WTC11 (cell line): ENCODE measurements around the gene CLASP1. TPM values are rescaled to one million over a fixed set of nuclear protein-coding genes. Genes with fewer than 3 reads are reported as not detected.

Experiments
- ATAC-seq: fragments of 200-7000 bp; cut with Tn5 transposase; 2 replicates; pipeline ENCODE4 v1.10.0; 2021; ENCODE audit warnings: mild to moderate bottlenecking, moderate library complexity
- CTCF ChIA-PET: fragments of 300-600 bp; sonication (Branson Sonifier 250); formaldehyde crosslinking; loops from one replicate; lab custom pipeline; 2021; ENCODE audit warnings: antibody characterized with exemption; lab: Charles Lee
- POLR2A ChIA-PET: fragments of 350-600 bp; sonication (Branson Sonifier 250); formaldehyde crosslinking; loops from one replicate; lab custom pipeline; 2021; ENCODE audit warnings: antibody characterized with exemption; lab: Charles Lee
- DNase-seq: peaks from one replicate; pipeline ENCODE4 v3.0.0; 2021; ENCODE audit warnings: low spot score
- H3K27ac Mint-ChIP-seq: 2 replicates; pipeline ENCODE4 v1.8.0; 2021; ENCODE audit warnings: mixed read lengths
- H3K27me3 Mint-ChIP-seq: 2 replicates; pipeline ENCODE4 v1.8.0; 2021; ENCODE audit warnings: low read depth, mild to moderate bottlenecking, moderate library complexity, mixed read lengths
- H3K36me3 Mint-ChIP-seq: 2 replicates; pipeline ENCODE4 v1.8.0; 2021; ENCODE audit warnings: mixed read lengths
- H3K4me1 Mint-ChIP-seq: 2 replicates; pipeline ENCODE4 v1.8.0; 2022; ENCODE audit warnings: mixed read lengths
- H3K4me3 Mint-ChIP-seq: 2 replicates; pipeline ENCODE4 v1.8.0; 2021; ENCODE audit warnings: mild to moderate bottlenecking, moderate library complexity, mixed read lengths
- H3K9me3 Mint-ChIP-seq: 2 replicates; pipeline ENCODE4 v1.8.0; 2021; ENCODE audit warnings: mixed read lengths
- EMX1 ChIP-seq: fragments of 250-450 bp; sonication (Bioruptor Pico); IDR thresholded peaks from 2 replicates; pipeline ENCODE4 v1.8.0; 2021; ENCODE audit warnings: mild to moderate bottlenecking
- ESRRA ChIP-seq: sonication (generic); formaldehyde crosslinking; IDR thresholded peaks from 2 replicates; pipeline ENCODE4 v1.8.1; 2022; ENCODE audit warnings: mild to moderate bottlenecking, missing genetic modification reagents, borderline replicate concordance
- ETV6 ChIP-seq: sonication (generic); formaldehyde crosslinking; IDR thresholded peaks from 2 replicates; pipeline ENCODE4 v1.8.1; 2022; ENCODE audit warnings: mild to moderate bottlenecking, missing genetic modification reagents
- FOXK1 ChIP-seq: sonication (generic); formaldehyde crosslinking; IDR thresholded peaks from 2 replicates; pipeline ENCODE4 v1.8.0; 2022; ENCODE audit warnings: mild to moderate bottlenecking, moderate library complexity, missing genetic modification reagents
- GRHL2 ChIP-seq: fragments of 250-450 bp; sonication (Bioruptor Pico); IDR thresholded peaks from 2 replicates; pipeline ENCODE4 v1.8.0; 2022; ENCODE audit warnings: mild to moderate bottlenecking, moderate library complexity; ENCODE audit not compliant: insufficient replicate concordance, severe bottlenecking
- GTF2I ChIP-seq: fragments of 250-450 bp; sonication (Bioruptor Pico); conservative IDR thresholded peaks from 2 replicates; pipeline ENCODE4 v1.4.0; 2021; ENCODE audit warnings: mild to moderate bottlenecking
- HMGA2 ChIP-seq: fragments of 250-450 bp; sonication (Bioruptor Pico); IDR thresholded peaks from 2 replicates; pipeline ENCODE4 v1.4.0; 2021; ENCODE audit warnings: mild to moderate bottlenecking, moderate library complexity
- JUN ChIP-seq: sonication (generic); formaldehyde crosslinking; IDR thresholded peaks from 2 replicates; pipeline ENCODE4 v1.8.0; 2023; ENCODE audit warnings: mild to moderate bottlenecking, missing genetic modification reagents
- KAT7 ChIP-seq: sonication (generic); formaldehyde crosslinking; IDR thresholded peaks from 2 replicates; pipeline ENCODE4 v1.8.1; 2023; ENCODE audit warnings: missing genetic modification reagents, mild to moderate bottlenecking, borderline replicate concordance
- MXD4 ChIP-seq: fragments of 250-450 bp; sonication (Bioruptor Pico); IDR thresholded peaks from 2 replicates; pipeline ENCODE4 v1.8.0; 2021; ENCODE audit warnings: mild to moderate bottlenecking, moderate library complexity, borderline replicate concordance
- NFE2L1 ChIP-seq: sonication (generic); formaldehyde crosslinking; IDR thresholded peaks from 2 replicates; pipeline ENCODE4 v1.8.1; 2023; ENCODE audit warnings: missing genetic modification reagents
- PRDM15 ChIP-seq: sonication (generic); formaldehyde crosslinking; IDR thresholded peaks from 2 replicates; pipeline ENCODE4 v1.8.0; 2022; ENCODE audit warnings: missing genetic modification reagents
- TP53 ChIP-seq: sonication (generic); formaldehyde crosslinking; IDR thresholded peaks from 2 replicates; pipeline ENCODE4 v1.8.1; 2023; ENCODE audit warnings: mild to moderate bottlenecking, missing genetic modification reagents
- ZNF121 ChIP-seq: sonication (generic); formaldehyde crosslinking; IDR thresholded peaks from 2 replicates; pipeline ENCODE4 v1.8.0; 2023; ENCODE audit warnings: missing genetic modification reagents
- ZNF138 ChIP-seq: sonication (generic); formaldehyde crosslinking; conservative IDR thresholded peaks from 2 replicates; pipeline ENCODE4 v1.8.1; 2022; ENCODE audit warnings: mild to moderate bottlenecking, moderate library complexity, missing genetic modification reagents
- total RNA-seq: library from RNA; stranded (reverse); gene quantifications from 3 replicates; pipeline ENCODE4 v1.2.3, GENCODE V29; 2021
- TF ChIP-seq, protein P1 (sequence below): sonication (generic); formaldehyde crosslinking; IDR thresholded peaks from 2 replicates; pipeline ENCODE4 v1.8.1; 2022; ENCODE audit warnings: low read depth, missing genetic modification reagents, borderline replicate concordance
- TF ChIP-seq, protein P2 (sequence below): sonication (generic); formaldehyde crosslinking; conservative IDR thresholded peaks from 2 replicates; pipeline ENCODE4 v1.8.1; 2022; ENCODE audit warnings: mild to moderate bottlenecking, missing genetic modification reagents
- TF ChIP-seq, protein P3 (sequence below): fragments of 250-450 bp; sonication (Bioruptor Pico); IDR thresholded peaks from 2 replicates; pipeline ENCODE4 v1.9.0; 2021; ENCODE audit warnings: mild to moderate bottlenecking
- TF ChIP-seq, protein P4 (sequence below): fragments of 200-600 bp; IDR thresholded peaks from 2 replicates; pipeline ENCODE4 v1.8.0; 2022; ENCODE audit warnings: antibody characterized with exemption
- TF ChIP-seq, protein P5 (sequence below): sonication (generic); formaldehyde crosslinking; IDR thresholded peaks from 2 replicates; pipeline ENCODE4 v1.8.0; 2022; ENCODE audit warnings: mild to moderate bottlenecking, missing genetic modification reagents

CLASP1 gene
- total RNA-seq, 1 experiment from 2014 or later: 50.0 TPM

- TF ChIP-seq, protein P1, sequence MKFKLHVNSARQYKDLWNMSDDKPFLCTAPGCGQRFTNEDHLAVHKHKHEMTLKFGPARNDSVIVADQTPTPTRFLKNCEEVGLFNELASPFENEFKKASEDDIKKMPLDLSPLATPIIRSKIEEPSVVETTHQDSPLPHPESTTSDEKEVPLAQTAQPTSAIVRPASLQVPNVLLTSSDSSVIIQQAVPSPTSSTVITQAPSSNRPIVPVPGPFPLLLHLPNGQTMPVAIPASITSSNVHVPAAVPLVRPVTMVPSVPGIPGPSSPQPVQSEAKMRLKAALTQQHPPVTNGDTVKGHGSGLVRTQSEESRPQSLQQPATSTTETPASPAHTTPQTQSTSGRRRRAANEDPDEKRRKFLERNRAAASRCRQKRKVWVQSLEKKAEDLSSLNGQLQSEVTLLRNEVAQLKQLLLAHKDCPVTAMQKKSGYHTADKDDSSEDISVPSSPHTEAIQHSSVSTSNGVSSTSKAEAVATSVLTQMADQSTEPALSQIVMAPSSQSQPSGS (CRISPR knock-in tag): no peak
- TF ChIP-seq JUN (CRISPR knock-in tag) (no peak), FOXK1 (no peak), KAT7 (CRISPR knock-in tag) (no peak), TP53 (CRISPR knock-in tag) (no peak), ESRRA (CRISPR knock-in tag) (no peak)
- TF ChIP-seq, protein P2, sequence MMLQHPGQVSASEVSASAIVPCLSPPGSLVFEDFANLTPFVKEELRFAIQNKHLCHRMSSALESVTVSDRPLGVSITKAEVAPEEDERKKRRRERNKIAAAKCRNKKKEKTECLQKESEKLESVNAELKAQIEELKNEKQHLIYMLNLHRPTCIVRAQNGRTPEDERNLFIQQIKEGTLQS (CRISPR knock-in tag): no peak
- Mint-ChIP-seq H3K27ac (no peak overlapping the region), H3K27me3 (no peaks in the 10 kb centered on the region), H3K4me3 (no peak overlapping the region), H3K4me1 (peaks cover 24% of the 10 kb centered on the region), H3K9me3 (no peaks in the 10 kb centered on the region), H3K36me3 (no peaks in the 10 kb centered on the region)
- no peak for ATAC-seq
- no peak for DNase-seq
- ChIA-PET POLR2A (no interaction called here), CTCF (no interaction called here)
Observed at GRCh38 chr2:121536850-121537557, 112.3 kb downstream of the CLASP1 start.

GRCh38 chr2:121536347-121536746 is 112.9 kb downstream of the CLASP1 start:
- Mint-ChIP-seq H3K4me1 (peaks cover 29% of the 10 kb centered on the region), H3K36me3 (no peaks in the 10 kb centered on the region)

More at GRCh38 chr2:121536347-121536746, 112.9 kb downstream of the CLASP1 start:
- ChIA-PET POLR2A (no interaction called here), CTCF (interaction anchor here (0.6 kb wide), 1 partner anchor 182 kb away, joined by 3 read pairs; no protein-coding TSS in a partner anchor)
- TF ChIP-seq EMX1 (CRISPR knock-in tag) (no peak), PRDM15 (CRISPR knock-in tag) (no peak), ZNF121 (CRISPR knock-in tag) (no peak), ZNF138 (CRISPR knock-in tag) (no peak), MXD4 (CRISPR knock-in tag) (no peak), ETV6 (CRISPR knock-in tag) (no peak), GTF2I (no peak), HMGA2 (CRISPR knock-in tag) (no peak), GRHL2 (CRISPR knock-in tag) (no peak), NFE2L1 (no peak)
- TF ChIP-seq, protein P3, sequence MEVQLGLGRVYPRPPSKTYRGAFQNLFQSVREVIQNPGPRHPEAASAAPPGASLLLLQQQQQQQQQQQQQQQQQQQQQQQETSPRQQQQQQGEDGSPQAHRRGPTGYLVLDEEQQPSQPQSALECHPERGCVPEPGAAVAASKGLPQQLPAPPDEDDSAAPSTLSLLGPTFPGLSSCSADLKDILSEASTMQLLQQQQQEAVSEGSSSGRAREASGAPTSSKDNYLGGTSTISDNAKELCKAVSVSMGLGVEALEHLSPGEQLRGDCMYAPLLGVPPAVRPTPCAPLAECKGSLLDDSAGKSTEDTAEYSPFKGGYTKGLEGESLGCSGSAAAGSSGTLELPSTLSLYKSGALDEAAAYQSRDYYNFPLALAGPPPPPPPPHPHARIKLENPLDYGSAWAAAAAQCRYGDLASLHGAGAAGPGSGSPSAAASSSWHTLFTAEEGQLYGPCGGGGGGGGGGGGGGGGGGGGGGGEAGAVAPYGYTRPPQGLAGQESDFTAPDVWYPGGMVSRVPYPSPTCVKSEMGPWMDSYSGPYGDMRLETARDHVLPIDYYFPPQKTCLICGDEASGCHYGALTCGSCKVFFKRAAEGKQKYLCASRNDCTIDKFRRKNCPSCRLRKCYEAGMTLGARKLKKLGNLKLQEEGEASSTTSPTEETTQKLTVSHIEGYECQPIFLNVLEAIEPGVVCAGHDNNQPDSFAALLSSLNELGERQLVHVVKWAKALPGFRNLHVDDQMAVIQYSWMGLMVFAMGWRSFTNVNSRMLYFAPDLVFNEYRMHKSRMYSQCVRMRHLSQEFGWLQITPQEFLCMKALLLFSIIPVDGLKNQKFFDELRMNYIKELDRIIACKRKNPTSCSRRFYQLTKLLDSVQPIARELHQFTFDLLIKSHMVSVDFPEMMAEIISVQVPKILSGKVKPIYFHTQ: no peak
- TF ChIP-seq, protein P4, sequence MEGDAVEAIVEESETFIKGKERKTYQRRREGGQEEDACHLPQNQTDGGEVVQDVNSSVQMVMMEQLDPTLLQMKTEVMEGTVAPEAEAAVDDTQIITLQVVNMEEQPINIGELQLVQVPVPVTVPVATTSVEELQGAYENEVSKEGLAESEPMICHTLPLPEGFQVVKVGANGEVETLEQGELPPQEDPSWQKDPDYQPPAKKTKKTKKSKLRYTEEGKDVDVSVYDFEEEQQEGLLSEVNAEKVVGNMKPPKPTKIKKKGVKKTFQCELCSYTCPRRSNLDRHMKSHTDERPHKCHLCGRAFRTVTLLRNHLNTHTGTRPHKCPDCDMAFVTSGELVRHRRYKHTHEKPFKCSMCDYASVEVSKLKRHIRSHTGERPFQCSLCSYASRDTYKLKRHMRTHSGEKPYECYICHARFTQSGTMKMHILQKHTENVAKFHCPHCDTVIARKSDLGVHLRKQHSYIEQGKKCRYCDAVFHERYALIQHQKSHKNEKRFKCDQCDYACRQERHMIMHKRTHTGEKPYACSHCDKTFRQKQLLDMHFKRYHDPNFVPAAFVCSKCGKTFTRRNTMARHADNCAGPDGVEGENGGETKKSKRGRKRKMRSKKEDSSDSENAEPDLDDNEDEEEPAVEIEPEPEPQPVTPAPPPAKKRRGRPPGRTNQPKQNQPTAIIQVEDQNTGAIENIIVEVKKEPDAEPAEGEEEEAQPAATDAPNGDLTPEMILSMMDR: no peak
- TF ChIP-seq, protein P5, sequence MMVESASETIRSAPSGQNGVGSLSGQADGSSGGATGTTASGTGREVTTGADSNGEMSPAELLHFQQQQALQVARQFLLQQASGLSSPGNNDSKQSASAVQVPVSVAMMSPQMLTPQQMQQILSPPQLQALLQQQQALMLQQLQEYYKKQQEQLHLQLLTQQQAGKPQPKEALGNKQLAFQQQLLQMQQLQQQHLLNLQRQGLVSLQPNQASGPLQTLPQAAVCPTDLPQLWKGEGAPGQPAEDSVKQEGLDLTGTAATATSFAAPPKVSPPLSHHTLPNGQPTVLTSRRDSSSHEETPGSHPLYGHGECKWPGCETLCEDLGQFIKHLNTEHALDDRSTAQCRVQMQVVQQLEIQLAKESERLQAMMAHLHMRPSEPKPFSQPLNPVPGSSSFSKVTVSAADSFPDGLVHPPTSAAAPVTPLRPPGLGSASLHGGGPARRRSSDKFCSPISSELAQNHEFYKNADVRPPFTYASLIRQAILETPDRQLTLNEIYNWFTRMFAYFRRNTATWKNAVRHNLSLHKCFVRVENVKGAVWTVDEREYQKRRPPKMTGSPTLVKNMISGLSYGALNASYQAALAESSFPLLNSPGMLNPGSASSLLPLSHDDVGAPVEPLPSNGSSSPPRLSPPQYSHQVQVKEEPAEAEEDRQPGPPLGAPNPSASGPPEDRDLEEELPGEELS (CRISPR knock-in tag): no peak
- ATAC-seq (no peak), DNase-seq (no peak)
- Mint-ChIP-seq H3K27ac (no peak overlapping the region), H3K4me3 (no peak overlapping the region), H3K9me3 (no peaks in the 10 kb centered on the region), H3K27me3 (no peaks in the 10 kb centered on the region)
